NOMO-1 treated with dmso at 0.1 percent for 144 hours (cell line): ENCODE data around the gene MED16.
"Not testable (repeated sequence)": the region's sequence is repeated elsewhere in the genome, so short reads cannot be mapped to it uniquely, and the experiment has no call there.

Experiments
- DNase-seq: peaks from one replicate; lab custom pipeline; 2025; ENCODE audit not compliant: unreplicated experiment; lab: John Stamatoyannopoulos, UW

Gene MED16

GRCh38 chr19:889662-890295 lies 3.2 kb downstream of the MED16 start:
- no peak for DNase-seq

GRCh38 chr19:888581-889385 lies 4.2 kb downstream of the MED16 start:
- DNase-seq = no peak

GRCh38 chr19:887599-887998 lies 5.4 kb downstream of the MED16 start:
- DNase-seq = no peak

DNA sequence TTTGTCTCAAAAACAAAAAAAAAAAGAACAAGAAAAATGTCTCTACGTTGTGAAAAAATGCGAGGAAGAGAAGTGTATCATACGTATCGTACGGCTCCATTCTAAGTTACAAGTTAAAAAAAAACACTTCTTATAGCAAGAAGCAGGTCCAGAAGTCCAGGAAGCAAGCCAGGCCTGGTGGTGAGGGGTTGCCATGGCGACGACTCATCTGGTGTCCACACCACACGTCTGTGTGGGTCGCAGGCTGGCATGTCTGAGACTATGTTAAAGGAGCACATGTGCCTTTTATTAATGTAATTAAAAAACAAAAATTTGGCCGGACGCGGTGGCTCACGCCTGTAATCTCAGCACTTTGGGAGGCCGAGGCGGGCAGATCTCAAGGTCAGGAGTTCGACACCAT lies 5.9 kb downstream of the MED16 start:
- no peak for DNase-seq

DNA sequence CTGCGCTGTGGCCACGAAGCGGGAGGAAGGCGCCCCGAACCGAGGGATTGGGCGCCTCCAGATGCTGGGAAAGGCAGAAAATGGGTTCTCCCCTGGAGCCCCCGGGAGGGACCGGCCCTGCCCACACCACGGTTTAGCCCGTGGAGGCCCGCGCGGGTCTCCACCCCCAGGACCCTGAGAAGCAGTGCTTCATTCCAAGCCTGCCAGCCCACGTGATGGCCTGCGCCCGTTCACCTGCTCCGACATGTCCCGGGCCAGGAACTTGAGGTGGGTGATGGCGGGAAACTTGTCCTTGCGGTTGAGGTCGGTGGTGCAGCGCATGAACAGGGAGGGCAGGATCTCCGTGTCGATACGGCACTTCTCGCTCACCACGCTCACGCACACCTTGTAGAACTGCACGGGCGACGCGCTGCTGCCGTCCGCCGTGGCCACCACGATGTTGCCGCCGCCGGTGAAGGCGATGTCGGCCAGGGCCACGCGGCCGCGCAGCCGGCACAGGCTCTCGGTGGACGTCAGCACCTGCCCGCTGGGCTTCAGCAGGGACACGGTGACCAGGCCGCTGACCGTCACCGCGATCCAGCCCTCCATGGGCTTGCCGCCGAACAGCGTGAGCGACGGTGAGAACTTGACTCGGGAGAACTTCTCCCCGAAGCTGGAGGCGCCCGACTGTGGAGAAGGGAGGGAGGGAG lies 7.3 kb downstream of the MED16 start:
- DNase-seq = no peak

DNA sequence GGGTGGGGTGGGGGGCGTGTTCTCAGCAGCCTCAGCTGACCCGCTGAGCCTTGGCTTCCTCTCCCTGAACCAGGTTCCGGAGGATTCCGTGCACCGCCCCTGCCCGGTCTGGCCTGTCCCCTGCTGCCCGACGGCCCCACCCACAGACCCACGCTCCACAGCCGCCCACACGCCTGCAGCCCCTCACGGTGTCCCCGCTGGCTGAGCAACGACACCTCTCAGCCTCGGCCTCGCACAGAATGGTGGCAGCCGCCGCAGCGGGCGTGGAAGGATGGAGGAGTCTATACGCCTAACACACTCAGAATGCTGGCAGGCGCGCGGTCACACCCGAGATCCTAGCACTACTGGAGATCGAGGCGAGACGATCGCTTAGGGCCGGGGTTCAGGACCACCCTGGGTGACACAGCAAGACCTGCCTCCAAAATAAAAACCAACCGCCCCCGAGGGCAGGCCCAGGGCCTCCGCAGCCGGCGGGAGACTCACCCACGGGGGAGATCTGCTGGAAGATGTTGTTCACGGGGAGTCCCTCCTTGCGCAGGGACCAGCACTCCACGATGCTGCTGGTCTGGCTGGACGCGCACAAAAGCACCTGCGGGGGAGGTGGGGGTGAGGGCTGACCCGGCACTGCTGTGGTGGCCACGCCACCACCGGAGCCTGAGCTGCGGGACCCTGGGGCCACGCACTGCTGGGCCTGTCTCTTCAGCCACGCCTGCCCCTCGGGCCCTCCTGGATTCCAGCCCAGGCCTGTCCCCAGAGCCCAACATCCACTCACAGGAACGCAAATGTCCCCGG lies 8.4 kb downstream of the MED16 start:
- DNase-seq = no peak

GRCh38 chr19:883661-884211 lies 9.3 kb downstream of the MED16 start:
- no peak for DNase-seq

DNA sequence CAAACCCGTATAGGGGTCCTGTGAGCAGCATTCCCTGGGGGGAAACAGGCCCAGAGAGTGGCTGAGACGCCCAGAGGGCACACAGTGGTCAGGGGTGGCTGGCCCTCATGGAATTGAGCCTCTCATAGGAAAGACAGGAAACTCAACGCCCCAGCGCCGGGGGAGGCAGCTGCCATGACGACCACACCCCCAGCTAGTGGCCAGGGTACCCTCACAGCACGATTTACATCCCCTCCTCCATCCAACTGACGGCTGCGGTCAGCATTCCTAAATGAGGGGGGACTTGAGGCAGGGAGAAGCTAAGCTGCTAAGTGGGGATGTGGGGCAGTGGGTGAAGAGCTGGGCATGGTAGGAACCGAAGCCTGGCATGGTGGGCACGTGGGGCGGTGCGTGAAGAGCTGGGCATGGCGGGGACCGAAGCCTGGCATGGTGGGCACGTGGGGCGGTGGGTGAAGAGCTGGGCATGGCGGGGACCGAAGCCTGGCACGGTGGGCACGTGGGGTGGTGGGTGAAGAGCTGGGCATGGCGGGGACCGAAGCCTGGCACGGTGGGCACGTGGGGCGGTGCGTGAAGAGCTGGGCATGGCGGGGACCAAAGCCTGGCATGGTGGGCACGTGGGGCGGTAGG lies 10.0 kb downstream of the MED16 start:
- no peak for DNase-seq

DNA sequence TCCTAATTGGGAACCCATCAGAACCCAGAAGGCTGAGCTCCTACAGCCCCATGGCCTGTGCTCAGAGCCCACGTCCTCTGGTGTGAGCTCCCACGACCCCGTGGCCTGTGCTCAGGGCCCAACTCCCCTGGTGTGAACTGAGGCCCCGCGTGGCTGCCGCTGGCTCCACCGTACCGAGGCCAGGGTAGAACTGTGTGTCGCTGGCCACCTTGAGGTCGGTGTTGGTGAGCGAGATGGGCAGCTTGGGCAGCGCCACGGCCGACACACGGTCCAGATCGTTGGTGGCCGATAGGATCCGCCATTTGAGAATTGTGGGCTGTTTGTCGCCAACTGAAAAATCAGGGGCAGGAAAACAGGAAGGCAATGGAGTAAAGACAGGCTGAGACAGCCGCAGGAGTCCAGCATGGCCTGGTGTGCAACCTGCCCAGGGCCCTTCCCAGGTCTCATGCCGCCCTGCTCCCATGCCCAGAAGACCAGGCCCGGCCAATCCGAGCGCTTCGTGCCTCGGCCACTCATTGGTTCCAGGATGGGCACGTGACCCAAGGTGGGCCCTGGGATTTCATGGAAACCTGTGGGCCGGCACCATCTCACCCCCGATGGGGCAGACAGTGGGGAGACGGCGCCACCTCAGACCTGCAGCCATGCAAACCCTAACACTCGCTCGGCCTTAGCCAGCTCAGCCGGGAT lies 11.5 kb downstream of the MED16 start:
- DNase-seq = no peak

DNA sequence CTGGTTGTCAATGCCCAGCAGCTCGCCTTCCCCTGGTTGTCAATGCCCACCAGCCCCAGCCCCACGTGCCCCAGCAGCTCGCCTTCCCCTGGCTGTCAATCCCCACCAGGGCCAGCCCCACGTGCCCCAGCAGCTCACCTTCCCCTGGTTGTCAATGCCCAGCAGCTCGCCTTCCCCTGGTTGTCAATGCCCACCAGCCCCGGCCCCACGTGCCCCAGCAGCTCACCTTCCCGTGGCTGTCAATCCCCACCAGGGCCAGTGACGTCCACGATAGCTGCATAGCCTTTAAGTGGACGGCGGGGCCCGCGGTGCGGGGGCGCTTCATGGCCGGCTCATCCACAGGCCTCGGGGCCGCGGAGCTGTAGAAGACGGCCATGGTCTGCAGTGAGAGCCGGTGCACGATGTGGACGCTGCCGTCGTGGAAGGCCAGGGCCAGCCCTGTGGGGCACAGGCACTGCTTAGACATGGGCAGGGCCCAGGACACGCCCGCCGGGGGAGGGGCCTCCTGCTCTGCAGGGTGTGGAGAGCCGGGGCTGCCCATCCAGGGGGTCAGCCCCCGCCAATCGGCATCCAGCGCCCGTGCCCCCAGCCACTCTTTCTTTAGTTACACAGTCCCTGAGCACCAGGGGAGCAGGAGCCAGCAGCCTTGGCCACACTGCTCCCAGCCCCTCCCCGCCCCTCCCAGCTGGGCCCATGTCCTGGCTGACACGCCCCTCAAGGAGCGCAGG lies 13.1 kb downstream of the MED16 start:
- DNase-seq = no peak

DNA sequence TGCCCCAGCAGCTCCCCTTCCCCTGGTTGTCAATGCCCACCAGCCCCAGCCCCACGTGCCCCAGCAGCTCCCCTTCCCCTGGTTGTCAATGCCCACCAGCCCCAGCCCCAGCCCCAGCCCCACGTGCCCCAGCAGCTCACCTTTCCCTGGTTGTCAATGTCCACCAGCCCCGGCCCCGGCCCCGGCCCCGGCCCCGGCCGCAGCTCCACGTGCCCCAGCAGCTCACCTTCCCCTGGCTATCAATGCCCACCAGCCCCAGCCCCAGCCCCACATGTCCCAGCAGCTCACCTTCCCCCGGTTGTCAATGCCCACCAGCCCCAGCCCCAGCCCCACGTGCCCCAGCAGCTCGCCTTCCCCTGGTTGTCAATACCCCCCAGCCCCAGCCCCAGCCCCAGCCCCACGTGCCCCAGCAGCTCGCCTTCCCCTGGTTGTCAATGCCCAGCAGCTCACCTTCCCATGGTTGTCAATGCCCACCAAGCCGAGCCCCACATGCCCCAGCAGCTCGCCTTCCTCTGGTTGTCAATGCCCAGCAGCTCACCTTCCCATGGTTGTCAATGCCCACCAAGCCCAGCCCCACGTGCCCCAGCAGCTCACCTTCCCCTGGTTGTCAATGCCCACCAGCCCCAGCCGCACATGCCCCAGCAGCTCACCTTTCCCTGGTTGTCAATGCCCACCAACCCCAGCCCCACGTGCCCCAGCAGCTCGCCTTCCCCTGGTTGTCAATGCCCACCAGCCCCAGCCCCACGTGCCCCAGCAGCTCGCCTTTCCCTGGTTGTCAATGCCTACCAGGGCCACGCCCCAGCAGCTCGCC lies 14.0 kb downstream of the MED16 start:
- DNase-seq = not testable (repeated sequence)

DNA sequence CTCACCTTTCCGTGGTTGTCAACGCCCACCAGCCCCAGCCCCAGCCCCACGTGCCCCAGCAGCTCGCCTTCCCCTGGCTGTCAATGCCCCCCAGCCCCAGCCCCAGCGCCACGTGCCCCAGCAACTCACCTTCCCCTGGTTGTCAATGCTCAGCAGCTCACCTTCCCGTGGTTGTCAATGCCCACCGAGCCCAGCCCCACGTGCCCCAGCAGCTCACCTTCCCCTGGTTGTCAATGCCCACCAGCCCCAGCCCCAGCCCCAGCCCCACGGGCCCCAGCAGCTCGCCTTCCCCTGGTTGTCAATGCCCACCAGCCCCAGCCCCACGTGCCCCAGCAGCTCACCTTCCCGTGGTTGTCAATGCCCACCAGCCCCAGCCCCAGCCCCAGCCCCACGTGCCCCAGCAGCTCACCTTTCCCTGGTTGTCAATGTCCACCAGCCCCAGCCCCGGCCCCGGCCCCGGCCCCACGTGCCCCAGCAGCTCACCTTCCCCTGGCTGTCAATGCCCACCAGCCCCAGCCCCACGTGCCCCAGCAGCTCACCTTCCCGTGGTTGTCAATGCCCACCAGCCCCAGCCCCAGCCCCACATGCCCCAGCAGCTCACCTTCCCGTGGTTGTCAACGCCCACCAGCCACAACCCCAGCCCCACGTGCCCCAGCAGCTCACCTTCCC lies 14.9 kb downstream of the MED16 start:
- DNase-seq = not testable (repeated sequence)

- DNase-seq = no peak
These were observed 16.1 kb downstream of the MED16 start for GRCh38 chr19:876780-877314.

DNA sequence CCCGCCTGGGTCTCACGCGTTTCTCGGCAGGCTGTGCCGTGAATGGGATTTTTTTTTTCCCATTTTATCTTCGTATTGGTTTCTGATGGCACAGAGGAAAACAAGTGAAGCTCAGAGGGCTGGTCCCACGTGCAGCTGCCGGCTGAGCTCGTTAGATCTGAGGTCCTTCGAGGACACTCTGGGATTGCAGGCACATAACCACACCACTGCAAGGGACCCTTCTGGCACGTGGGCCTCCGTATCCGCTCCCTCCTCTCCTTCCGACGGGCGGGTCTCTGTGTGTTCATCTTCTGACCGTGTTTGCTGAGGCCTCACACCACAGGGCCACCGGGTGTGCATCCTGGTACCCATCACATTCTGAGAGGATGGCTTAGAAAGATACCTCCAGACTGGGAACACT lies 16.9 kb downstream of the MED16 start:
- DNase-seq = no peak

DNA sequence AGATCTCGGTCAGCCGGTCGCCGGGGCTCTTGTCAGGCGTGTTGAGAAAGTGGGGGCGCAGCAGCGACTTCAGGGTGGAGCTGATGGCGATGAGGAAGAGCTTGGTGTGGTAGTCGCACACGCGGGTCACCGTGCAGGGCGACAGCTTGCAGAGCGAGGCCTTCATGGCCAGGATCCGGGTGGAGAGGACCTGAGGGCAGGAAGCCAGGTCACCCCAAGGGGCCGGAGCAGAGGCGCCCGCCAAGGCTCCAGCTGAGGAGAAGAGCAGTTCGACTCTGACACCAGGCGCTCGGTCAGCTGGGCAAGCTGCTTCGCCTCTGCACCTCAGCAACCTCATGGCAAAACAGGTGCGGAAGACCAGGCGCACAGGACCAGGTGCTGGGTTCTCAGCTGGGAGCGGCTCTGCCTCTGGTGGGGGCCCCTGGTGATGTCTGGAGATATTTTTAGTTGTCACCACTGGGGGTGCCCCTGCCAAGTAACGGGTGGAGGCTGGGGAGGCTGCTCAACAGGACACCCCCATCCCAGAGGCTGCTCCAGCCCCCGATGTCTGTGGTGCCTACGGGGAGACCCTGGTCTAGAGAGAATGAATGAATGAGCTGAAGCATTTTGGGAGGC lies 17.6 kb downstream of the MED16 start:
- DNase-seq = no peak

DNA sequence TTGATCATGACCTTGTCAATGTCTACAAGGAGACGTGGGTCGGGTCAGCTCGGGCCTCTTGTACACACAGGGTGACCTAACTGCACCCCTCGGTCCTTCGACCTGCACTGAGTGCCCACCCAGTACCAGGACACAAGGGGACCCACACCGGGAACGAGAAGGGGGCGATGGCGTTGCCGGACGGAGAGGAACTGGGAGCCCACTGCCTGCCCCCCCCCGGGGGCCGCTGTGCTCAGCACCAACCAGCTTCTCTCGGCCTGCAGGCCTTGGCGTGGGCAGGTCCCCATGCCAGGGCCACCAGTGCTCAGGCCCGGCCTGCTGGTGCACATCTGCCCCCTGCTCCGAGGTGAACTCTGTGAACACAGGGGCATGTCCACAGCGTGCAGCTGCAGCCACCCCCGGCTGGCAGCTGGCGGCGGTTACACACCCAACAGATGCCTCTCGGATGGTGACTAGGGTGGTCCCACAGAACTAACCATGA lies 19.4 kb downstream of the MED16 start:
- no peak for DNase-seq

DNA sequence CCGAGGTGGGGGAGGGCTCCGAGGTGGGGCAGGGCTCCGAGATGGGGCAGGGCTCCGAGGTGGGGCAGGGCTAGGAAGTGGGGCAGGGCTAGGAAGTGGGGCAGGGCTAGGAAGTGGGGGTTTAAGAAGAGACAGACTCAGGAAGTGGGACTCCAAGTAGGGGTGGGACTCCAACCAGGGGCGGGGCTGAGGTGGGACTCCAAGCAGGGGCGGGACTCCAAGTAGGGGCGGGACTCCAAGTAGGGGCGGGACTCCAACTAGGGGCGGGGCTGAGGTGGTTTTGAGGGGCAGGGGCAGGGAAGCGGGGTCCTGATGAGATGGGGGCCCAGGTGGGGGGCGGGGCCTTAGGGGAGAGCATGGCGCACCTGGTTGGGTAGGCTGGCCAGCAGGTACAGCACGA lies 19.9 kb downstream of the MED16 start:
- no peak for DNase-seq
